ENCODE data around the gene HMGB2. TPM values are rescaled to one million over a fixed set of nuclear protein-coding genes. Genes with fewer than 3 reads are reported as not detected.

The HMGB2 gene
- total and polyA plus RNA-seq, 2 experiments from 2014 or later: 103 to 593 TPM

DNA sequence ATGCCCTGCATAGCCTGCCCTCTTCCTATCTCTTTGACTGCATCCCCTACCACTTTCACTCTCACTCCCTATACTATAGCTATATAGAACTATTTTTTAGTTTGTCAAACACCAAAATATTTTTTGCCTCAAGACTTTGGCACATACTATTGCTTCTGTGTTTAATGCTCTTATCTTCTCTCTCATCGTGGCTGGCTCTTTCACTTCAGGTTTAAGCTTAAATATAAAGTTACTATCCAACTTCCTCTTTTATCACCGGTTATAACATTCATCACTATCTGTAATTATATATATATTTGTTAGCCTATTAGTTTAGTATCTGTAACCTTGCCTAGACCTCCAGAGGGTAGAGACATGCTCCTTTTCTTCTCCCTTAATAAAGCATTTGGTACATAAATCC, 11.5 kb upstream of the HMGB2 start (continued):
- TF ChIP-seq ZNF462 (CRISPR knock-in tag; IDR thresholded peaks at IDR 0.05) (no peak), POLR2AphosphoS5 (IDR thresholded peaks at IDR 0.05; ENCODE audit: low read depth) (no peak)

- Histone ChIP-seq H3K9me2 (ENCODE audit: insufficient read depth) (no peaks in the 10 kb centered on the region), H3K27ac (ENCODE audit: low read depth) (peak overlapping the region; percentile 18; the same call in 1 of the 2 replicates), H3K79me2 (replicated peaks; ENCODE audit: insufficient read depth) (no peaks in the 10 kb centered on the region), H2AFZ (0 out of 2 replicates have a peak overlapping the region, but pooled peaks have one; percentile 12), H3F3A (replicated peaks; ENCODE audit: low read depth) (no peaks in the 10 kb centered on the region), H3K27me3 (ENCODE audit: insufficient read depth) (no peaks in the 10 kb centered on the region), H3K4me3 (peak overlapping the region; percentile 15; the same call in 1 of the 2 replicates), H3K4me2 (peak overlapping the region; percentile 58), H3K36me3 (ENCODE audit: insufficient read depth) (no peaks in the 10 kb centered on the region), H3K4me1 (ENCODE audit: insufficient read depth) (peaks cover 28% of the 10 kb centered on the region), H4K20me1 (replicated peaks; ENCODE audit: insufficient read depth) (no peaks in the 10 kb centered on the region)
- TF ChIP-seq CTCF (conservative IDR thresholded peaks at IDR 0.05; ENCODE audit: low read depth in 2 of 2) (no peak), ZNF114 (CRISPR knock-in tag; IDR thresholded peaks at IDR 0.05) (no peak)
- peak overlapping the region; percentile 49; the same call in 2 of the 3 replicates for H3K4me3 Mint-ChIP-seq
- H3K27ac Mint-ChIP-seq: peak overlapping the region; percentile 83
- H3K9me3 Mint-ChIP-seq: no peaks in the 10 kb centered on the region
- ATAC-seq (peak; percentile 73), DNase-seq (ENCODE audit: low spot score) (peak; percentile 24)
- H3K4me1 Mint-ChIP-seq: peaks cover 41% of the 10 kb centered on the region
- no peaks in the 10 kb centered on the region for H3K36me3 Mint-ChIP-seq (ENCODE audit: low read depth)
- peaks cover 5% of the 10 kb centered on the region for H3K27me3 Mint-ChIP-seq (ENCODE audit: insufficient read depth, low read depth, poor library complexity)
Measured at GRCh38 chr4:173343832-173344397, 9.8 kb upstream of the HMGB2 start.

All from GM23338 (cell line).